Activated T-cell treated with anti-CD3 and anti-CD28 coated beads, Interleukin-2, amount 50 U/mL, for 4 hours (primary cell): Measurements from ENCODE around the gene GRIK3. TPM values are rescaled to one million over a fixed set of nuclear protein-coding genes. Genes with fewer than 3 reads are reported as not detected.
"Not testable (repeated sequence)": the region's sequence is repeated elsewhere in the genome, so short reads cannot be mapped to it uniquely, and the experiment has no call there.

ENCODE experiments used
- ATAC-seq, 2 donors: fragments of 200-7000 bp; cut with Tn5 transposase; one replicate each; pipeline ENCODE4 v1.10.0; 2021
- DNase-seq: peaks from one replicate; pipeline ENCODE4 v3.0.0-alpha.2; 2020
- H3K27me3 Mint-ChIP-seq: one replicate; pipeline ENCODE4 v1.8.0; 2021; ENCODE audit warnings: low read depth, mixed read lengths
- H3K36me3 Mint-ChIP-seq: one replicate; pipeline ENCODE4 v1.8.0; 2022; ENCODE audit warnings: mixed read lengths; ENCODE audit not compliant: insufficient read depth
- H3K4me1 Mint-ChIP-seq: one replicate; pipeline ENCODE4 v1.8.0; 2021; ENCODE audit warnings: low read depth, mixed read lengths
- H3K4me3 Mint-ChIP-seq: one replicate; pipeline ENCODE4 v1.8.0; 2021; ENCODE audit warnings: mild to moderate bottlenecking, moderate library complexity, mixed read lengths
- H3K9me3 Mint-ChIP-seq: one replicate; pipeline ENCODE4 v1.8.0; 2021; ENCODE audit warnings: mixed read lengths
- total RNA-seq, 3 donors: library from RNA; stranded (reverse); gene quantifications; one replicate each; pipeline ENCODE4 v1.2.1, GENCODE V29; 2021

Gene GRIK3
- total RNA-seq, 3 donors from 2014 or later = not detected

GRCh38 chr1:36913484-36914060 lies 120.7 kb downstream of the GRIK3 start:
- Mint-ChIP-seq H3K27me3 (peaks cover 21% of the 10 kb centered on the region), H3K36me3 (no peaks in the 10 kb centered on the region), H3K4me3 (no peak overlapping the region), H3K9me3 (peaks cover 5% of the 10 kb centered on the region), H3K4me1 (no peaks in the 10 kb centered on the region)
- ATAC-seq (no peak), DNase-seq (no peak)

- no peak for ATAC-seq
- Mint-ChIP-seq H3K4me1 (no peaks in the 10 kb centered on the region), H3K27me3 (peaks cover 24% of the 10 kb centered on the region), H3K4me3 (no peak overlapping the region), H3K9me3 (peaks cover 5% of the 10 kb centered on the region), H3K36me3 (no peaks in the 10 kb centered on the region)
- DNase-seq = no peak
Measured at GRCh38 chr1:36913016-36913415, 121.3 kb downstream of the GRIK3 start.

- Mint-ChIP-seq H3K36me3 (no peaks in the 10 kb centered on the region), H3K9me3 (peaks cover 5% of the 10 kb centered on the region), H3K4me1 (no peaks in the 10 kb centered on the region), H3K27me3 (peaks cover 24% of the 10 kb centered on the region), H3K4me3 (no peak overlapping the region)
- DNase-seq = no peak
- ATAC-seq = no peak
Measured at GRCh38 chr1:36912365-36912865, 121.9 kb downstream of the GRIK3 start.

GRCh38 chr1:36911561-36912364 lies 122.6 kb downstream of the GRIK3 start:
- Mint-ChIP-seq H3K27me3 (peaks cover 24% of the 10 kb centered on the region), H3K9me3 (peaks cover 5% of the 10 kb centered on the region), H3K4me3 (no peak overlapping the region), H3K4me1 (no peaks in the 10 kb centered on the region), H3K36me3 (no peaks in the 10 kb centered on the region)
- DNase-seq (no peak), ATAC-seq (no peak)

- ATAC-seq (no peak), DNase-seq (no peak)
- H3K4me3 Mint-ChIP-seq = no peak overlapping the region
- peaks cover 24% of the 10 kb centered on the region for H3K27me3 Mint-ChIP-seq
- no peaks in the 10 kb centered on the region for H3K4me1 Mint-ChIP-seq
- H3K36me3 Mint-ChIP-seq = no peaks in the 10 kb centered on the region
- peaks cover 5% of the 10 kb centered on the region for H3K9me3 Mint-ChIP-seq
Measured at GRCh38 chr1:36910886-36911540, 123.3 kb downstream of the GRIK3 start.

GRCh38 chr1:36909946-36910725 lies 124.2 kb downstream of the GRIK3 start:
- ATAC-seq (no peak), DNase-seq (no peak)
- Mint-ChIP-seq H3K36me3 (no peaks in the 10 kb centered on the region), H3K4me3 (no peak overlapping the region), H3K4me1 (no peaks in the 10 kb centered on the region), H3K27me3 (peaks cover 24% of the 10 kb centered on the region), H3K9me3 (no peaks in the 10 kb centered on the region)

- not testable (repeated sequence) for DNase-seq, H3K4me3 Mint-ChIP-seq, H3K36me3 Mint-ChIP-seq, H3K4me1 Mint-ChIP-seq, H3K9me3 Mint-ChIP-seq, ATAC-seq
- peaks cover 24% of the 10 kb centered on the region for H3K27me3 Mint-ChIP-seq
Measured at GRCh38 chr1:36909359-36909758, 125.0 kb downstream of the GRIK3 start.

GRCh38 chr1:36908096-36908495 lies 126.2 kb downstream of the GRIK3 start:
- DNase-seq (no peak), ATAC-seq (no peak)
- peaks cover 22% of the 10 kb centered on the region for H3K27me3 Mint-ChIP-seq
- H3K9me3 Mint-ChIP-seq = no peaks in the 10 kb centered on the region
- H3K36me3 Mint-ChIP-seq = no peaks in the 10 kb centered on the region
- H3K4me3 Mint-ChIP-seq = no peak overlapping the region
- H3K4me1 Mint-ChIP-seq = no peaks in the 10 kb centered on the region

GRCh38 chr1:36906555-36906954 lies 127.8 kb downstream of the GRIK3 start:
- Mint-ChIP-seq H3K36me3 (no peaks in the 10 kb centered on the region), H3K27me3 (peaks cover 18% of the 10 kb centered on the region), H3K4me3 (no peak overlapping the region), H3K4me1 (no peaks in the 10 kb centered on the region), H3K9me3 (peaks cover 2% of the 10 kb centered on the region)
- ATAC-seq = no peak
- no peak for DNase-seq

GRCh38 chr1:36905941-36906340 lies 128.4 kb downstream of the GRIK3 start:
- no peaks in the 10 kb centered on the region for H3K36me3 Mint-ChIP-seq
- no peak for DNase-seq
- H3K27me3 Mint-ChIP-seq = peaks cover 14% of the 10 kb centered on the region
- H3K4me3 Mint-ChIP-seq = no peak overlapping the region
- no peak for ATAC-seq
- no peaks in the 10 kb centered on the region for H3K4me1 Mint-ChIP-seq
- peaks cover 8% of the 10 kb centered on the region for H3K9me3 Mint-ChIP-seq

GRCh38 chr1:36900128-36900527 lies 134.2 kb downstream of the GRIK3 start:
- DNase-seq (no peak), ATAC-seq (no peak)
- Mint-ChIP-seq H3K4me3 (no peak overlapping the region), H3K4me1 (no peaks in the 10 kb centered on the region), H3K9me3 (peaks cover 8% of the 10 kb centered on the region), H3K27me3 (peaks cover 9% of the 10 kb centered on the region), H3K36me3 (no peaks in the 10 kb centered on the region)

GRCh38 chr1:36897813-36898212 lies 136.5 kb downstream of the GRIK3 start:
- H3K4me1 Mint-ChIP-seq, H3K9me3 Mint-ChIP-seq, DNase-seq: not testable (repeated sequence)

GRCh38 chr1:36894824-36895223 lies 139.5 kb downstream of the GRIK3 start:
- H3K4me3 Mint-ChIP-seq = no peak overlapping the region
- no peak for DNase-seq
- ATAC-seq = no peak
- H3K4me1 Mint-ChIP-seq = no peaks in the 10 kb centered on the region
- no peaks in the 10 kb centered on the region for H3K9me3 Mint-ChIP-seq
- peaks cover 7% of the 10 kb centered on the region for H3K27me3 Mint-ChIP-seq
- no peaks in the 10 kb centered on the region for H3K36me3 Mint-ChIP-seq

More at GRCh38 chr1:36897813-36898212, 136.5 kb downstream of the GRIK3 start:
- H3K4me3 Mint-ChIP-seq, ATAC-seq, H3K36me3 Mint-ChIP-seq: not testable (repeated sequence)
- H3K27me3 Mint-ChIP-seq = peaks cover 11% of the 10 kb centered on the region

GRCh38 chr1:36890776-36891175 lies 143.5 kb downstream of the GRIK3 start:
- no peak for DNase-seq
- no peaks in the 10 kb centered on the region for H3K9me3 Mint-ChIP-seq
- no peak overlapping the region for H3K4me3 Mint-ChIP-seq
- H3K27me3 Mint-ChIP-seq = peaks cover 13% of the 10 kb centered on the region
- H3K36me3 Mint-ChIP-seq = no peaks in the 10 kb centered on the region
- H3K4me1 Mint-ChIP-seq = no peaks in the 10 kb centered on the region
- no peak for ATAC-seq
